CD4-positive, alpha-beta T cell treated with Interleukin-12 subunit alpha and Interleukin-12 subunit beta, for 1 hour (primary cell): ENCODE measurements around the gene IKBKE.

Experiments used
- DNase-seq: peaks from one replicate; pipeline ENCODE4 v3.0.0-alpha.2; 2020

Gene IKBKE

GRCh38 chr1:206455666-206456344, 14.5 kb upstream of the IKBKE start:
- DNase-seq, result no peak

- no peak for DNase-seq
Measured at GRCh38 chr1:206456577-206457370, 13.5 kb upstream of the IKBKE start.

- no peak for DNase-seq
Measured at GRCh38 chr1:206457408-206458120, 12.7 kb upstream of the IKBKE start.

GRCh38 chr1:206459703-206460102, 10.6 kb upstream of the IKBKE start:
- no peak for DNase-seq

- no peak for DNase-seq
Measured at GRCh38 chr1:206460836-206461426, 9.3 kb upstream of the IKBKE start.

- peak; percentile 82 for DNase-seq
Measured at GRCh38 chr1:206461602-206462455, 8.4 kb upstream of the IKBKE start.

- DNase-seq, result no peak
Measured at GRCh38 chr1:206463137-206463536, 7.1 kb upstream of the IKBKE start.

GRCh38 chr1:206463911-206464310, 6.4 kb upstream of the IKBKE start:
- DNase-seq, result no peak

- no peak for DNase-seq
Measured at GRCh38 chr1:206464456-206464964, 5.8 kb upstream of the IKBKE start.

- DNase-seq, result no peak
Measured at GRCh38 chr1:206465951-206466350, 4.3 kb upstream of the IKBKE start.

- no peak for DNase-seq
Measured at GRCh38 chr1:206466840-206467649, 3.2 kb upstream of the IKBKE start.

- no peak for DNase-seq
Measured at GRCh38 chr1:206467915-206468314, 2.4 kb upstream of the IKBKE start.

GRCh38 chr1:206468571-206468970, 1.7 kb upstream of the IKBKE start:
- DNase-seq, result no peak

- DNase-seq, result peak; percentile 60
Measured at GRCh38 chr1:206469411-206469932, 804 bp upstream of the IKBKE start.

GRCh38 chr1:206470692-206471414, 577 bp downstream of the IKBKE start:
- DNase-seq, result peak; percentile 48

GRCh38 chr1:206471415-206471801, 1.1 kb downstream of the IKBKE start:
- DNase-seq, result no peak

GRCh38 chr1:206472024-206472423, 1.7 kb downstream of the IKBKE start:
- no peak for DNase-seq

GRCh38 chr1:206472454-206472853, 2.2 kb downstream of the IKBKE start:
- DNase-seq, result peak; percentile 44

GRCh38 chr1:206472886-206473285, 2.6 kb downstream of the IKBKE start:
- no peak for DNase-seq

- no peak for DNase-seq
Measured at GRCh38 chr1:206476058-206476457, 5.8 kb downstream of the IKBKE start.
